Panc1 (cell line): ENCODE data around the gene LRRC31.

Source experiments
- CTCF ChIP-seq: fragments of 450-650 bp; IDR thresholded peaks from 2 replicates; pipeline ENCODE4 v1.5.1; 2017; ENCODE audit warnings: mild to moderate bottlenecking
- POLR2AphosphoS5 ChIP-seq: IDR thresholded peaks from 2 replicates; pipeline ENCODE4 v1.6.1; 2012; ENCODE audit warnings: mild to moderate bottlenecking, low read depth, low read length, moderate library complexity
- REST ChIP-seq, 2 experiments: IDR thresholded peaks; 2 replicates each; pipeline ENCODE4 v1.6.1; 2011 to 2012; ENCODE audit warnings: low read depth in 2 of 2, control low read depth in 1 of 2, low read length in 1 of 2, mild to moderate bottlenecking in 1 of 2, moderate library complexity in 1 of 2; ENCODE audit not compliant: insufficient read depth in 1 of 2
- TCF7L2 ChIP-seq: IDR thresholded peaks from 2 replicates; pipeline ENCODE4 v1.6.1; 2011; ENCODE audit warnings: mild to moderate bottlenecking, low read depth, low read length, inconsistent platforms

- TF ChIP-seq CTCF (no peak), POLR2AphosphoS5 (peak; percentile 27; the same call in 1 of the 2 replicates), TCF7L2 (no peak), REST (IDR thresholded peaks at IDR 0.05; ENCODE audit: insufficient read depth in 1 of 2, low read depth in 2 of 2, low read length in 1 of 2) (no peak)
Measured at GRCh38 chr3:169812332-169813235, 57.2 kb downstream of the LRRC31 start, which contains the start of the genes LRRC34 and LRRIQ4.
